GM12878 (cell line): ENCODE results near the gene BRINP2. TPM values are rescaled to one million over a fixed set of nuclear protein-coding genes. Genes with fewer than 3 reads are reported as not detected.

Experiments used
- ATAC-seq: fragments of 200-7000 bp; cut with Tn5 transposase; 3 replicates; pipeline ENCODE4 v1.9.1; 2020; ENCODE audit warnings: mild to moderate bottlenecking, moderate library complexity
- BruUV-seq: library from RNA; stranded (reverse); fragments of 400-500 nt; replicated peaks from 2 replicates; lab custom pipeline; 2021; lab: Mats Ljungman, UMichigan
- CTCF ChIA-PET: fragments of 300-600 bp; sonication (Branson Sonifier 250); formaldehyde crosslinking; extraction: SDS; loops from one replicate; lab custom pipeline; 2021; ENCODE audit warnings: inconsistent platforms; lab: Yijun Ruan, JAX
- POLR2A ChIA-PET: fragments of 350-600 bp; formaldehyde crosslinking; extraction: SDS; loops from one replicate; lab custom pipeline; 2021; ENCODE audit warnings: inconsistent platforms; lab: Charles Lee
- RAD21 ChIA-PET: fragments of 300-600 bp; sonication (Branson Sonifier 250); formaldehyde crosslinking; loops from one replicate; lab custom pipeline; 2023; ENCODE audit warnings: antibody characterized with exemption; ENCODE audit not compliant: unreplicated experiment; lab: Charles Lee
- SMC1A ChIA-PET: fragments of 300-600 bp; sonication (Branson Sonifier 250); formaldehyde crosslinking; loops from one replicate; lab custom pipeline; 2023; ENCODE audit not compliant: unreplicated experiment, uncharacterized antibody; lab: Charles Lee
- DNase-seq: peaks from one replicate; pipeline ENCODE4 v3.0.0-alpha.2; 2011; ENCODE audit warnings: low read depth, low spot score
- FAIRE-seq: peaks from 3 replicates; lab custom pipeline; 2011; peaks lifted over from hg19 to GRCh38; lab: Jason Lieb, UNC
- H2AFZ ChIP-seq: 2 replicates; pipeline ENCODE4 v1.6.0; 2011; ENCODE audit warnings: low read depth, low read length, control low read depth; ENCODE audit not compliant: control insufficient read depth
- H3K27ac ChIP-seq: 2 replicates; pipeline ENCODE4 v1.5.1; 2011; ENCODE audit warnings: control low read depth; ENCODE audit not compliant: control insufficient read depth, insufficient read depth
- H3K27me3 ChIP-seq, 2 experiments: replicated peaks in 1 of 2; 2 replicates each; pipeline versions ENCODE4 v1.6.0 to v1.6.1; 2011; ENCODE audit warnings: low read length in 1 of 2; ENCODE audit not compliant: control insufficient read depth in 2 of 2, insufficient read depth in 2 of 2
- H3K36me3 ChIP-seq, 2 experiments: 2 replicates each; pipeline ENCODE4 v1.5.1; 2011; ENCODE audit warnings: low read length in 1 of 2; ENCODE audit not compliant: control insufficient read depth in 2 of 2, insufficient read depth in 2 of 2
- H3K4me1 ChIP-seq: 2 replicates; pipeline ENCODE4 v1.6.1; 2011; ENCODE audit warnings: mild to moderate bottlenecking, low read length, moderate library complexity, mixed read lengths; ENCODE audit not compliant: control insufficient read depth, insufficient read depth
- H3K4me2 ChIP-seq: 2 replicates; pipeline ENCODE4 v1.6.0; 2011; ENCODE audit warnings: control low read depth; ENCODE audit not compliant: control insufficient read depth, insufficient read depth
- H3K4me3 ChIP-seq: fragments of 200-600 bp; sonication (generic); 2 replicates; pipeline ENCODE4 v1.5.1; 2016
- H3K79me2 ChIP-seq: 2 replicates; pipeline ENCODE4 v1.6.0; 2011; ENCODE audit warnings: low read length; ENCODE audit not compliant: control insufficient read depth, insufficient read depth
- H3K9ac ChIP-seq: 2 replicates; pipeline ENCODE4 v1.8.0; 2011; ENCODE audit warnings: low read length, control low read depth, mixed read lengths; ENCODE audit not compliant: control insufficient read depth, insufficient read depth
- H3K9me3 ChIP-seq: replicated peaks from 3 replicates; pipeline ENCODE4 v1.5.1; 2011; ENCODE audit warnings: mild to moderate bottlenecking, low read length; ENCODE audit not compliant: control insufficient read depth, insufficient read depth
- H4K20me1 ChIP-seq: 2 replicates; pipeline ENCODE4 v1.6.0; 2011; ENCODE audit not compliant: control insufficient read depth, insufficient read depth
- ASH2L ChIP-seq: fragments of 300-600, 200-600 bp; sonication (generic); IDR thresholded peaks from 2 replicates; pipeline ENCODE4 v1.6.1; 2017; ENCODE audit warnings: low read depth, mild to moderate bottlenecking, borderline replicate concordance
- CHD1 ChIP-seq: IDR thresholded peaks from 2 replicates; pipeline ENCODE4 v1.6.1; 2012; ENCODE audit warnings: low read depth, low read length, improper control_type of control experiment
- CREM ChIP-seq: IDR thresholded peaks from 2 replicates; pipeline ENCODE4 v1.6.1; 2014; ENCODE audit warnings: antibody characterized with exemption, low read depth
- EGR1 ChIP-seq, 2 experiments: IDR thresholded peaks; 1 replicate in 1 of 2; 2 replicates in 1 of 2; pipeline ENCODE4 v1.6.1; 2011 to 2012; ENCODE audit warnings: low read depth in 2 of 2, low read length in 2 of 2, borderline replicate concordance in 1 of 2, mild to moderate bottlenecking in 1 of 2, moderate library complexity in 1 of 2
- EZH2 ChIP-seq: IDR thresholded peaks from 2 replicates; pipeline ENCODE4 v1.6.1; 2012; ENCODE audit warnings: low read depth, mild to moderate bottlenecking, control low read depth, inconsistent platforms, low read length, borderline replicate concordance; ENCODE audit not compliant: control insufficient read depth
- FOS ChIP-seq: IDR thresholded peaks from 3 replicates; pipeline ENCODE4 v1.6.1; 2011; ENCODE audit warnings: borderline replicate concordance; ENCODE audit not compliant: insufficient read length; ENCODE audit errors: extremely low read depth
- HDGF ChIP-seq: fragments of 450-650 bp; IDR thresholded peaks from 2 replicates; pipeline ENCODE4 v1.6.1; 2016; ENCODE audit warnings: antibody characterized with exemption
- IKZF2 ChIP-seq, 2 experiments: fragments of 450-650 bp; IDR thresholded peaks; 2 replicates each; pipeline ENCODE4 v1.6.1; 2017; ENCODE audit warnings: mild to moderate bottlenecking in 2 of 2, moderate library complexity in 2 of 2
- MYC ChIP-seq: IDR thresholded peaks from 2 replicates; pipeline ENCODE4 v1.6.1; 2011; ENCODE audit warnings: mild to moderate bottlenecking, low read length, moderate library complexity, inconsistent platforms; ENCODE audit not compliant: insufficient read depth, insufficient replicate concordance, insufficient read length, severe bottlenecking
- RUNX3 ChIP-seq: IDR thresholded peaks from 2 replicates; pipeline ENCODE4 v1.6.1; 2012; ENCODE audit warnings: low read length, inconsistent platforms
- SREBF2 ChIP-seq: IDR thresholded peaks from 2 replicates; pipeline ENCODE4 v1.6.1; 2012; ENCODE audit warnings: mild to moderate bottlenecking, low read length
- SUZ12 ChIP-seq: fragments of 200-600 bp; sonication (generic); IDR thresholded peaks from one replicate; pipeline ENCODE4 v1.6.1; 2018; ENCODE audit warnings: antibody characterized with exemption, mild to moderate bottlenecking; ENCODE audit not compliant: unreplicated experiment
- TCF7 ChIP-seq: IDR thresholded peaks from 2 replicates; pipeline ENCODE4 v1.6.1; 2014; ENCODE audit warnings: antibody characterized with exemption, borderline replicate concordance
- WRNIP1 ChIP-seq: IDR thresholded peaks from 2 replicates; pipeline ENCODE4 v1.6.1; 2011; ENCODE audit warnings: low read depth, low read length, improper control_type of control experiment, borderline replicate concordance
- ZSCAN29 ChIP-seq: fragments of 450-650 bp; IDR thresholded peaks from 2 replicates; pipeline ENCODE4 v1.6.1; 2017; ENCODE audit warnings: mild to moderate bottlenecking, moderate library complexity
- WGBS: methylation state at CpG from one replicate; pipeline ENCODE4 v1.1.6; 2016; ENCODE audit warnings: low lambda C conversion rate; ENCODE audit not compliant: insufficient replicate concordance, insufficient coverage; ENCODE audit errors: missing lambda C conversion rate; 5-methylcytosine and 5-hydroxymethylcytosine counted together
- in situ Hi-C: fragments of 300-500 bp; cut with MboI; formaldehyde crosslinking; loops from 9 replicates; pipeline ENCODE4 v1.14.3; 2018; ENCODE audit warnings: mixed read lengths
- intact Hi-C: fragments of 100-400 bp; cut with micrococcal nuclease; formaldehyde crosslinking; loops from one replicate; pipeline ENCODE4 v1.14.2; 2022; ENCODE audit not compliant: unreplicated experiment
- polyA plus RNA-seq, 11 experiments: library from polyadenylated mRNA; depleted of rRNA in 4 of 11; unstranded in 6 of 11; stranded (reverse) in 5 of 11; fragments of >200 nt; fragmentation: Nextera tagmentation in 4 of 11; fragmentation: Illumina TruSeq in 1 of 11; extraction: Ambion mirVana in 4 of 11; extraction: Trizol in 1 of 11; gene quantifications; 1 replicate in 1 of 11; 2 replicates in 10 of 11; pipeline versions ENCODE4 v1.2.1 to v1.2.3, GENCODE V29; 2011 to 2016; ENCODE audit warnings: inconsistent platforms in 2 of 11, missing spikeins in 2 of 11, low read depth in 1 of 11
- total RNA-seq, 4 experiments: library from RNA; depleted of rRNA in 3 of 4; stranded (reverse); fragments of >200 nt in 3 of 4; fragmentation: Illumina TruSeq in 1 of 4; extraction: Trizol in 1 of 4; gene quantifications; 2 replicates each; pipeline versions ENCODE4 v1.2.1 to v1.2.3, GENCODE V29; 2013 to 2021
- TF ChIP-seq, protein P1 (sequence below): fragments of 450-650 bp; formaldehyde crosslinking; IDR thresholded peaks from 2 replicates; pipeline ENCODE4 v1.4.0; 2020; ENCODE audit warnings: mild to moderate bottlenecking, moderate library complexity

The BRINP2 gene
- total and polyA plus RNA-seq, 10 of the 15 experiments (the other 5 are each of a cell fraction or from before 2014, with no cell fraction given) = 0.03 TPM; not detected in 9

DNA sequence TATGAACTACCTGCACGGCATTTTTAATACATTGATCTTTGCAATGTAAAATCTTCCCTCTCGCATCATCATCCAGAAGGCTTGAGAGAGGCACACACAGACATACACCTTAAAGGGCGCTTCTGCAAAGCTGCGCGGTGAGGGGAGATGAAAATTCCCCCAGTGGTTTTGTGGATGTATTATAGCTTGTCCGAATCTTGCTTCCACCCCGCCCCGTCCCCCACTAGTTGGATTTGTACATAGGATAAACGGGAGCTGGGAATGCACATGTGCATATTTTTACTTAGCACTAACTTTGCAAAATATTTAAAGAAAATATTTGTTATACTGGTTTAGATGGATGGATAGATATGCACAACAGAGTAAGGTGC is 5.7 kb upstream of the BRINP2 start:
- CTCF ChIA-PET = interaction anchor here (2.8 kb wide), 1 partner anchor 17 kb away, joined by 12 read pairs; no protein-coding TSS in a partner anchor
- Histone ChIP-seq H3K27me3 (peaks cover 0 to 2% of the 10 kb centered on the region in 2 experiments; a peak in 3 of 4 replicates), H3K79me2 (no peaks in the 10 kb centered on the region), H3K4me1 (no peaks in the 10 kb centered on the region), H2AFZ (no peak overlapping the region), H4K20me1 (no peaks in the 10 kb centered on the region), H3K9ac (no peak overlapping the region), H3K27ac (no peak overlapping the region), H3K4me2 (no peak overlapping the region), H3K36me3 (no peaks in the 10 kb centered on the region), H3K4me3 (no peak overlapping the region), H3K9me3 (no peaks in the 10 kb centered on the region)
- no TSS peak for BruUV-seq
- 0% methylated on average over 9 of the region's 9 CpGs for WGBS
- in situ Hi-C loops = no loop called here
- TF ChIP-seq EZH2 (no peak), FOS (no peak), HDGF (no peak), EGR1 (IDR thresholded peaks at IDR 0.05; ENCODE audit: borderline replicate concordance in 1 of 2, low read depth in 2 of 2, low read length in 2 of 2) (no peak), SUZ12 (no peak), WRNIP1 (no peak), ASH2L (no peak), CHD1 (no peak), TCF7 (no peak), CREM (no peak), IKZF2 (IDR thresholded peaks at IDR 0.05) (no peak), ZSCAN29 (no peak), RUNX3 (no peak), SREBF2 (no peak), MYC (no peak)
- TF ChIP-seq, protein P1, sequence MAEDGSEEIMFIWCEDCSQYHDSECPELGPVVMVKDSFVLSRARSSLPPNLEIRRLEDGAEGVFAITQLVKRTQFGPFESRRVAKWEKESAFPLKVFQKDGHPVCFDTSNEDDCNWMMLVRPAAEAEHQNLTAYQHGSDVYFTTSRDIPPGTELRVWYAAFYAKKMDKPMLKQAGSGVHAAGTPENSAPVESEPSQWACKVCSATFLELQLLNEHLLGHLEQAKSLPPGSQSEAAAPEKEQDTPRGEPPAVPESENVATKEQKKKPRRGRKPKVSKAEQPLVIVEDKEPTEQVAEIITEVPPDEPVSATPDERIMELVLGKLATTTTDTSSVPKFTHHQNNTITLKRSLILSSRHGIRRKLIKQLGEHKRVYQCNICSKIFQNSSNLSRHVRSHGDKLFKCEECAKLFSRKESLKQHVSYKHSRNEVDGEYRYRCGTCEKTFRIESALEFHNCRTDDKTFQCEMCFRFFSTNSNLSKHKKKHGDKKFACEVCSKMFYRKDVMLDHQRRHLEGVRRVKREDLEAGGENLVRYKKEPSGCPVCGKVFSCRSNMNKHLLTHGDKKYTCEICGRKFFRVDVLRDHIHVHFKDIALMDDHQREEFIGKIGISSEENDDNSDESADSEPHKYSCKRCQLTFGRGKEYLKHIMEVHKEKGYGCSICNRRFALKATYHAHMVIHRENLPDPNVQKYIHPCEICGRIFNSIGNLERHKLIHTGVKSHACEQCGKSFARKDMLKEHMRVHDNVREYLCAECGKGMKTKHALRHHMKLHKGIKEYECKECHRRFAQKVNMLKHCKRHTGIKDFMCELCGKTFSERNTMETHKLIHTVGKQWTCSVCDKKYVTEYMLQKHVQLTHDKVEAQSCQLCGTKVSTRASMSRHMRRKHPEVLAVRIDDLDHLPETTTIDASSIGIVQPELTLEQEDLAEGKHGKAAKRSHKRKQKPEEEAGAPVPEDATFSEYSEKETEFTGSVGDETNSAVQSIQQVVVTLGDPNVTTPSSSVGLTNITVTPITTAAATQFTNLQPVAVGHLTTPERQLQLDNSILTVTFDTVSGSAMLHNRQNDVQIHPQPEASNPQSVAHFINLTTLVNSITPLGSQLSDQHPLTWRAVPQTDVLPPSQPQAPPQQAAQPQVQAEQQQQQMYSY = no peak
- no peak for ATAC-seq
- intact Hi-C loops = no loop called here
- RAD21 ChIA-PET = no interaction called here
- SMC1A ChIA-PET = interaction anchor here (1.1 kb wide), 1 partner anchor 12 kb away, joined by 3 read pairs; no protein-coding TSS in a partner anchor
- no peak for FAIRE-seq
- POLR2A ChIA-PET = no interaction called here
- DNase-seq = no peak
